ENCODE measurements around the gene PARVG.

DNA sequence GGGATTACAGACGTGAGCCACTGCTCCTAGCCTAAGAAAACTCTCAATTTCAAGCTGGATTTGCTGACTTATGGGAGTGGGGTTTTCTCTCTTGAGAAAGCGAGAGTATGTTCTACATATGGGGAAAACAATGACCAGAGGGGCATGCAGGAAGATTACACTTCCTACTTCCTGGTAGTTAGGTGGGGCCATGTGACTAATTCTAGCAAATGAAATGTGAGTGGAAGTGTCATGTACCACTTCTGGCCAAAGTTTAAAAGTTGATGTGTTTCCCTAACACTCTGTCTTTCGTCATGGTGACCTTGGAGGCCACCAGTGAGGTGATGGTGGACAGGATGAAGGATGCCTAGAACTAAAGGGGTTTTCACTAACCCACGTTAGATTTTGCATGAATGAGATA lies 50.5 kb downstream of the PARVG start:
- TF ChIP-seq, protein P1, sequence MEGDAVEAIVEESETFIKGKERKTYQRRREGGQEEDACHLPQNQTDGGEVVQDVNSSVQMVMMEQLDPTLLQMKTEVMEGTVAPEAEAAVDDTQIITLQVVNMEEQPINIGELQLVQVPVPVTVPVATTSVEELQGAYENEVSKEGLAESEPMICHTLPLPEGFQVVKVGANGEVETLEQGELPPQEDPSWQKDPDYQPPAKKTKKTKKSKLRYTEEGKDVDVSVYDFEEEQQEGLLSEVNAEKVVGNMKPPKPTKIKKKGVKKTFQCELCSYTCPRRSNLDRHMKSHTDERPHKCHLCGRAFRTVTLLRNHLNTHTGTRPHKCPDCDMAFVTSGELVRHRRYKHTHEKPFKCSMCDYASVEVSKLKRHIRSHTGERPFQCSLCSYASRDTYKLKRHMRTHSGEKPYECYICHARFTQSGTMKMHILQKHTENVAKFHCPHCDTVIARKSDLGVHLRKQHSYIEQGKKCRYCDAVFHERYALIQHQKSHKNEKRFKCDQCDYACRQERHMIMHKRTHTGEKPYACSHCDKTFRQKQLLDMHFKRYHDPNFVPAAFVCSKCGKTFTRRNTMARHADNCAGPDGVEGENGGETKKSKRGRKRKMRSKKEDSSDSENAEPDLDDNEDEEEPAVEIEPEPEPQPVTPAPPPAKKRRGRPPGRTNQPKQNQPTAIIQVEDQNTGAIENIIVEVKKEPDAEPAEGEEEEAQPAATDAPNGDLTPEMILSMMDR (IDR thresholded peaks at IDR 0.05 in 4 of 5, conservative IDR thresholded peaks at IDR 0.05 in 1 of 5), result no peak
- TF ChIP-seq POLR2A (IDR thresholded peaks at IDR 0.05), result no peak

All from gastrocnemius medialis (tissue), 4 donors.